ENCODE results near the gene RNF208.

- TF ChIP-seq RAD21 (conservative IDR thresholded peaks at IDR 0.05) (no peak), CTCF (IDR thresholded peaks at IDR 0.05; ENCODE audit: poor library complexity, severe bottlenecking) (no peak), EZH2 (IDR thresholded peaks at IDR 0.05; ENCODE audit: borderline replicate concordance, insufficient read depth, low read length, poor library complexity, severe bottlenecking) (no peak), POLR2AphosphoS5 (IDR thresholded peaks at IDR 0.05) (no peak), REST (IDR thresholded peaks at IDR 0.05; ENCODE audit: borderline replicate concordance) (no peak)
These were observed 3.8 kb downstream of the RNF208 start for GRCh38 chr9:137218212-137218753.
